Pancreas (tissue), 10 donors: Measurements from ENCODE around the gene MADCAM1. TPM values are rescaled to one million over a fixed set of nuclear protein-coding genes. Genes with fewer than 3 reads are reported as not detected.
A peak's percentile ranks its signal among the peaks of the same experiment; 100 is the strongest.

Experiments used
- ATAC-seq, 4 donors: fragments of 200-7000 bp; cut with Tn5 transposase; one replicate each; pipeline versions ENCODE4 v1.8.0 to v1.9.1; 2020; ENCODE audit warnings: mild to moderate bottlenecking in 4 of 4, moderate library complexity in 4 of 4
- DNase-seq, 6 donors: peaks; one replicate each; pipeline ENCODE4 v3.0.0-alpha.2; 2020
- FAIRE-seq: peaks from 2 replicates; lab custom pipeline; 2012; peaks lifted over from hg19 to GRCh38; lab: Jason Lieb, UNC
- H3K27ac ChIP-seq, 4 donors: fragments of 200-600 bp; sonication (generic); 1 replicate in 3 of 4; 2 replicates in 1 of 4; pipeline versions ENCODE4 v1.5.0 to v1.8.0; 2020
- H3K27me3 ChIP-seq, 4 donors: fragments of 200-600 bp; one replicate each; pipeline ENCODE4 v1.8.0; 2021
- H3K36me3 ChIP-seq, 3 donors: fragments of 200-600 bp; sonication (generic) in 1 of 3; one replicate each; pipeline versions ENCODE4 v1.5.0 to v1.8.0; 2020 to 2021
- H3K4me1 ChIP-seq, 3 donors: fragments of 200-600 bp; one replicate each; pipeline ENCODE4 v1.8.0; 2021
- H3K4me3 ChIP-seq, 4 donors: fragments of 200-600 bp; sonication (generic) in 2 of 4; one replicate each; pipeline versions ENCODE4 v1.5.0 to v1.8.0; 2020 to 2021
- H3K9me3 ChIP-seq, 4 donors: fragments of 200-600 bp; one replicate each; pipeline ENCODE4 v1.8.0; 2021
- CTCF ChIP-seq, 4 donors: fragments of 200-600 bp; sonication (generic) in 3 of 4; IDR thresholded peaks; one replicate each; pipeline versions ENCODE4 v1.5.0 to v1.8.0; 2021; ENCODE audit warnings: antibody characterized with exemption in 4 of 4
- WGBS, 2 donors: extraction: QIAGEN DNeasy Blood & Tissue Kit; methylation state at CpG; one replicate each; pipeline ENCODE4 v1.1.7; 2013; 5-methylcytosine and 5-hydroxymethylcytosine counted together
- intact Hi-C, 3 donors: fragments of 100-400 bp; cut with DNase I; formaldehyde crosslinking; loops; one replicate each; pipeline versions ENCODE4 v1.11.1 to v1.14.2; 2022
- polyA plus RNA-seq, 2 donors: library from polyadenylated mRNA; stranded (reverse); fragments of 200-250 nt; gene quantifications; one replicate each; pipeline ENCODE4 v1.2.3, GENCODE V29; 2013
- total RNA-seq, 6 donors: library from RNA; stranded (reverse); fragmentation: NEBNext Ultra II Directional in 4 of 6; extraction: Animal tissue kit (Norgen Biotek cat#: 25700) in 4 of 6; gene quantifications; one replicate each; pipeline versions ENCODE4 v1.2.1 to v1.2.4, GENCODE V29; 2021 to 2023
- donor health status: healthy with polysubstance abuse.
- donor health status: DM: no; HTN: no; CAD: no; lungs with moderate emphysema.
- donor health status: DM: no; HTN: no; CAD: no.
- donor health status: control.
- donor health status: control.
- donor health status: Bipolar disorder and iron deficiency.
- donor health status: DM: yes; HTN: yes; CAD: no.
- donor health status: DM: no; HTN: no; CAD: no.
- donor health status: DM: no; HTN: no; CAD: no.
- donor health status: DM: yes; HTN: yes; CAD: no.

The MADCAM1 gene
- total and polyA plus RNA-seq, 8 donors, result 0.66 to 7.5 (median 1.8) TPM

- ATAC-seq (no peak), DNase-seq (peak in 1 of 6 donors; percentile 68), FAIRE-seq (no peak)
- Histone ChIP-seq H3K27ac (no peak overlapping the region), H3K27me3 (peaks cover 0 to 10% (median 6%) of the 10 kb centered on the region in 4 donors), H3K4me3 (no peak overlapping the region), H3K36me3 (no peaks in the 10 kb centered on the region), H3K4me1 (peaks cover 0 to 7% (median 5%) of the 10 kb centered on the region in 3 donors), H3K9me3 (no peaks in the 10 kb centered on the region)
- 67 to 75% methylated on average over 29 to 31 of the region's 31 CpGs for whole genome bisulfite sequencing, 2 donors
- TF ChIP-seq CTCF (IDR thresholded peaks at IDR 0.05), result no peak
- intact Hi-C loops, result no loop called here
Observed at GRCh38 chr19:498977-499623, 2.8 kb downstream of the MADCAM1 start.

- Histone ChIP-seq H3K27me3 (peaks cover 0 to 10% (median 6%) of the 10 kb centered on the region in 4 donors), H3K4me3 (no peak overlapping the region), H3K9me3 (no peaks in the 10 kb centered on the region), H3K36me3 (no peaks in the 10 kb centered on the region), H3K27ac (no peak overlapping the region), H3K4me1 (peaks cover 4 to 8% (median 7%) of the 10 kb centered on the region in 3 donors)
- DNase-seq, result peak in 2 of 6 donors; percentile 13 to 76
- TF ChIP-seq CTCF (IDR thresholded peaks at IDR 0.05), result no peak
- no peak for FAIRE-seq
- no peak for ATAC-seq
- intact Hi-C loops, result no loop called here
- 62 to 80% methylated on average over 11 to 17 of the region's 17 CpGs for WGBS, 2 donors
Observed at GRCh38 chr19:501646-502045, 5.4 kb downstream of the MADCAM1 start.

- Histone ChIP-seq H3K27ac (no peak overlapping the region), H3K4me3 (no peak overlapping the region), H3K9me3 (no peaks in the 10 kb centered on the region), H3K4me1 (peaks cover 4 to 9% (median 4%) of the 10 kb centered on the region in 3 donors), H3K36me3 (no peaks in the 10 kb centered on the region), H3K27me3 (no peaks in the 10 kb centered on the region)
- WGBS, 2 donors, result 78 to 93% methylated on average over 14 of the region's 14 CpGs
- peak in 1 of 6 donors; percentile 75 for DNase-seq
- no peak for ATAC-seq
- TF ChIP-seq CTCF (IDR thresholded peaks at IDR 0.05), result no peak
- no peak for FAIRE-seq
- intact Hi-C loops, result no loop called here
Observed at GRCh38 chr19:504616-505015, 8.3 kb downstream of the MADCAM1 start.

GRCh38 chr19:506404-507285 is 10.4 kb downstream of the MADCAM1 start:
- intact Hi-C loops, result no loop called here
- Histone ChIP-seq H3K4me1 (peaks cover 4 to 9% (median 4%) of the 10 kb centered on the region in 3 donors), H3K9me3 (no peaks in the 10 kb centered on the region), H3K27ac (peak overlapping the region; percentile 78 to 93 (median 86)), H3K27me3 (no peaks in the 10 kb centered on the region), H3K4me3 (peak overlapping the region; percentile 30 to 100 (median 84)), H3K36me3 (no peaks in the 10 kb centered on the region)
- peak; percentile 85 to 93 (median 88) for ATAC-seq
- peak; percentile 94 to 100 (median 99) for DNase-seq
- FAIRE-seq, result peak; percentile 93
- 6% methylated on average over 48 of the region's 48 CpGs for WGBS, 2 donors
- peak; percentile 92 to 99 (median 97) for TF ChIP-seq CTCF (IDR thresholded peaks at IDR 0.05)
